ENCODE measurements around the gene POLL.
A peak's percentile ranks its signal among the peaks of the same experiment; 100 is the strongest.
"Not testable (repeated sequence)": the region's sequence is repeated elsewhere in the genome, so short reads cannot be mapped to it uniquely, and the experiment has no call there.

POLL gene

GRCh38 chr10:101587725-101588653, at the start of gene POLL, which contains the start of gene DPCD:
POLL (minus strand) TSS chr10:101588257; CDS start chr10:101587360, 897 bp downstream.
DPCD (plus strand) TSS chr10:101588321; CDS start chr10:101588337, 16 bp downstream.
- DNase-seq: peak; percentile 95

DNA sequence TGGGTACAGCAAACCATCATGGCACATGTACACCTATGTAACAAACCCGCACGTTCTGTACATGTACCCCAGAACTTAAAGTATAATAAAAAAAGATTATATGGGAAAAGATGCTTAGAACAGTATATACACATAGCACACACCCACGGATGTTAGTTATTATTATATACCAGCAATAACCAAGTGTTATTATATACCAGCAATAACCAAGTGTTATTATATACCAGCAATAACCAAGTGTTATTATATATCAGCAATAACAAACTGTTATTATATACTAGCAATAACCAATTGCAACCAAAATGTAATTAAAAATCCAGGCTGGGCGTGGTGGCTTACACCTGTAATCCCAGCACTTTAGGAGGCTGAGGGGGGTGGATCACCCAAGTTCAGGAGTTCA, 45.5 kb upstream of the POLL start:
- not testable (repeated sequence) for DNase-seq

- DNase-seq: no peak
Observed at GRCh38 chr10:101631821-101632475, 43.9 kb upstream of the POLL start.

DNA sequence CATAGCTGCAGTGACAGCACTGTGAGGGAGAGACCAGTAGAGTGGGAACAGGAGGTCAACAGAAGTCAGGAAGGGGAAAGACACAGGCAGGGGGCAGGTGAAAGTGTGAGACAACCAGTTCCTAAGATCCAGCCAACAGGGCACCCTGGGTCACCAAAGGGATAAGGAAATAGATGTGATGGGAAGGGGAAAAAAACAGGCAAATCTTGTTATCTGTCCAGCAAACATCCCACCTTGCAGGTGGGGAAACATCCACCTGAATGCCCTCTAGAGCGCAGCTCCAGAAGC, 42.5 kb upstream of the POLL start:
- no peak for DNase-seq

DNA sequence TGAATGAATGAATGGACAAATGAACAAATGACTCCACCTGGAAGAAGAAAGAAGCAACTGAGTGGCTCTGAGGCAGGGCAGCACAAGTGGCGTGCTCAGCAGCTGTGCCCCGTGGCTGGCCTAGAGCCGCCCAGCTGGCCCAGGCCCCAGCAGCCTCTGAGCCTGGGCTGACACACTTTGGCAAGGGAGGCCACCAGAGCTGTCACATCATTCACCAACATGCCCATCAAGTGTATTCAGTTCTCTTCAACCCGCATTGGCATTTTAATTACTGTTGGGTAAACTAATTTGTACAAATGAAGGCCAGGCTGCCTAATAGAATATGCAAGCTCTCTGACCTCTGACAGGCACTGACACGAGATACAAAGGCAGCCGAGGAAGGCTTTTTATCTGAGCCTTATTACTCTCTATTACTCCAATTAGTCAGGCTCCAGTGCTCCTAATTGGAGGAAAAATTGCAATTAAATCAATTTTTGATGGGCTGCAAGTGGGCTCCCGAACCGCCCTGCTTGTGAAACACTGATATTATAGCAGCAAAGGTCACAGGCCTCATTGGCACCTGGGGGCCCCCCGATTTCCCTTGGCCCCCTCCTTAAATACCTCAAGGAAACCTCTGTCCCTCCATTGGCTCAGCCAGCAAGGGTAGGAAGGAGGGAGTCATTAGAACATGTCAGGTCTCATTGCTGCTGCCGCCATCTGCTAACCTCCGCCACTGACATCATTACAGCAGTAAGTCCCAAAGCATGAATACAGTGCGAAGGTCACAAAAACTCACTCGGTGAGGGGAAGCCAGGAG, 42.0 kb upstream of the POLL start:
- DNase-seq: no peak

DNA sequence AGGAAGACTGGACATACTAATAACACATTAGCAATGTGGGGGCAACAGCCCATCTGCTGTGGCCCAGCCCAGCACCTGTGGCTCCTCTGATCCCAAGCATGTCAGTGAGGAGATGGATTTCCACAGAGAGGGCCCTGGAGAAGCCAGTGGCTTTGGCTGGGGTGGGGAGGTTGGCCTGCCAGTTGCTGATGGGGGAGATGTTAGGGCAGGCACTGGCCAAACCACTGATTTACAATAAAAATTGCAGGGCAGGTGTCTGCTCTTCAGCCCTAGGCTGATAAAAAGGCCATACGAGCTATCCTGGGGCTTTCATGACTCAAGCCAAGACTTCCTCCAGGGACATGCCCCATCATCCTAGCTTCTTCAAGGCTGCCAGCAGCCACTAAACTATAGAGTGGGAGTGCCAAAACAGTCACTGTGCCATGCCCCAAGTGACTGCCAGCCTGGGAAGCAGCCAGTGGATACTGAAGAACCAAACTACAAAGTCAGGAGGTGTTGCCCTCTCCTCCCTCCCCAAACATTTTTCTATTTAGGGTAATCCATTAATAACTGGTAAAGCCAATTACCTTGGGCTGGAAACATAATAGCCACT, 37.9 kb upstream of the POLL start:
- DNase-seq: no peak

- no peak for DNase-seq
Observed at GRCh38 chr10:101624526-101625102, 36.6 kb upstream of the POLL start.

- no peak for DNase-seq
Observed at GRCh38 chr10:101623528-101623927, 35.5 kb upstream of the POLL start.

- DNase-seq: no peak
Observed at GRCh38 chr10:101619983-101620382, 31.9 kb upstream of the POLL start.

GRCh38 chr10:101618871-101619270, 30.8 kb upstream of the POLL start:
- DNase-seq: no peak

DNA sequence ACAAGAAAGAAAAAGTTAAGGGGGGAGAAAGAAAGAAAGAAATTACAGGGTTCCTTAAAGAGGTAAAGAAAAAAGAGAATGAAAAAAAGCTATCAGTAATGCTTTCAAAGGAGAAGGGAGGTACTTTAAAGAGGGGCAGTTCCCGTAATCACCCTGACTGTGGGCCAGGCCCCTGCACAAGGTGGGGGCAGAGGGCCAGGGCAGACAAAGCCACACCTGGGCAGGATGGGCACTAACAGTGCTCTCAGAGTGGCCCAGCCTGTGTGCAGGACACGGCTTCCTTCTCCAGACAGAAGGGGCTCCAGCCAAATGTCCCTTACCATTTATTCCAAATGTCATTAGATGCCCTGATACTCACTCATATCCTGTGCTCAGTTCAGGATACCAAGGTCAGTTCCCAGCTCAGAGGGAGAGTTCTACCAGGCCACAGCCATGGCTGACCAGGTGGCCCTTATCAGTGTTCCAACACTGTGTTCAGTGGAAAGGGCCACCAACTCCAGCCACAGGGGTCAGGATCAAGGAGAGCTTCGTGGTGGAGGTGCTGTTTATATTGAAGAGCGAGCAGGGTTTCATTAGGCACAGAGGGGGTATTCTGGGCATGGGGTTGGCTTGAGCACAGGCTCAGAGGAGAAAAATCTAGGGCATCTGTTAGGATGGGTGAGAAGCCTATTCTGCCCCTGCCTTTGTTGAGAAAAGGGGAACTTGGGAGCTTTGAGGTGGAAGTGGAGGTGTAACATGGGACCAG, 29.9 kb upstream of the POLL start:
- DNase-seq: no peak

DNA sequence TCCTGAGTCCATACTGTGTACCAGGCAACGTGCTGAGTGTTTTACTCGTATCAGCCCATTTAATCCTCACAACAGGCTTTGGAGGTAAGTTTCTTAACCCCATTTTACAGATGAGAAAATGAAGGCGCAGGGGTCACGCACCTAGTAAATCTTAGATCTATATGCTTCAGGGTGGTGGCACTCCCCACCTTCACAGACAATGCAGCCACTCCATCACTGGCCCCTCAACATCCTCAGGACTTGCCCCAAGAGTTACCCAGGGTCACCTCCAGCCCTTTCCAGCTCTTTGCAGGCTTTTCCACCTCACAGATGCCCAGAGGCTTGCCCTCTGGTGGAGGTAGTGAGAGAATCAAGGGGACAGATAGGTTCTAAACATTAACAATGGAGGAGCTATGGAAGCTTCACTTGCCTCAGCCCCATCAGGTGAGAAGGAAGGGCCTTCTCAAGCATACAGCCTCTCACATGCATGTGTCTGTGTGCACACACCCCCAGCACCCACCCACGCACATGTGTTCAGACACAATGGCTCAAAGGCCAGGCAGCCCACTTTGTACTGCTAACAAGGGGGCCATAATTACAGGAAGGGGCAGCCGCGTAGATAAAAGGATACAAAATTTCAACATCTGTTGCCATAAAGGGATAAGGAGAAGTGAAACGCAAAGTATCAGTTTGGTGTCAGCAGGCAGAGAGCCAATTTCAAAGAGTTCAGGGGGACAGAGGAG, 29.2 kb upstream of the POLL start:
- no peak for DNase-seq

- no peak for DNase-seq
Observed at GRCh38 chr10:101616415-101617101, 28.5 kb upstream of the POLL start.

GRCh38 chr10:101615525-101616116, 27.6 kb upstream of the POLL start:
- DNase-seq: no peak

- DNase-seq: no peak
Observed at GRCh38 chr10:101614663-101615524, 26.8 kb upstream of the POLL start.

- DNase-seq: no peak
Observed at GRCh38 chr10:101613646-101614045, 25.6 kb upstream of the POLL start.

DNA sequence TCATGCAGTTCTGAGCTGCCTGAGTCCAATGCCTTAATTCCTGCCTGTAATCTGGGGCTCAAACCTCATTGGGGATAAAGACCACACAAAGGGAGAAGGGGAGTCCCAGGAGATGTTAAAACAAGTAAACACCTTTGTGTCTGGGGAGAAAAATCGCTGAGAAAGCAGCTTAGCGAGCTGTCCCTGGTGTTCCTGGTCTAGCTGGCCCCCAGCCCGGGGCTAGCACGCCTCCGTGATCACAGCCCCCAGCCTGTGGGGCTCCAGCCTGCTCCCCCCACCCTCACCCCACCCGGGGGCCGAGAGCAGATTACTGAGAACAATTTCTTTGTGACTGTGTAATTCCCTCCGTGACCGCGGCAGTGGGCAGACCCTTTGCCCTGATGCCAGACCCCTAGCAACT, 24.8 kb upstream of the POLL start:
- no peak for DNase-seq

DNA sequence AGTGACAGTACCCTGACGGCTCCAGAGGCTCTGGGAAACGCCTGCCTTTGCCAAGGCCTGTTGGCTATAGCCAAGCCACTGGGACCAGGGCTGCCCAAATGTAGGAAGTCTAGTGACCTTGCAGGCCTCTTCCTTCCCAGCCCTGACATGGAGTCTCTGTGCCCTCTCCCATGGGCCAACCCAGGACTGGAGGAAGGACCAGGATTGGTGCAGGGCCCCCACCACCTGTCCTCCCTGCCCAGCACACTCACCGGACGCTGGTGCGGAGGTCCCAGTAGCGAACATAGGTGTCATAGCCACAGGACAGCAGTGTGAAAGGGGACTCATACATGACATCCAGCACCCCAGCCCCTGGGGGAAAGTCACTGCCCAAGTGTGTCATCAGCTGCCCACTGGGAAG, 24.0 kb upstream of the POLL start:
- DNase-seq: no peak

All from activated effector memory CD4-positive, alpha-beta T cell treated with anti-CD3 and anti-CD28 coated beads, Interleukin-2, amount 50 U/mL, for 16 hours (primary cell).